Hepatocyte (in vitro differentiated cells): ENCODE results near the gene NR3C2.

Source experiments
- EZH2 ChIP-seq: fragments of 200-600 bp; sonication (generic); IDR thresholded peaks from 2 replicates; pipeline ENCODE4 v1.6.1; 2016; ENCODE audit warnings: antibody characterized with exemption, mild to moderate bottlenecking, borderline replicate concordance
- TF ChIP-seq, protein P1 (sequence below): fragments of 200-600 bp; sonication (generic); IDR thresholded peaks from 2 replicates; pipeline ENCODE4 v1.5.1; 2016; ENCODE audit warnings: antibody characterized with exemption, mild to moderate bottlenecking; ENCODE audit not compliant: poor library complexity

DNA sequence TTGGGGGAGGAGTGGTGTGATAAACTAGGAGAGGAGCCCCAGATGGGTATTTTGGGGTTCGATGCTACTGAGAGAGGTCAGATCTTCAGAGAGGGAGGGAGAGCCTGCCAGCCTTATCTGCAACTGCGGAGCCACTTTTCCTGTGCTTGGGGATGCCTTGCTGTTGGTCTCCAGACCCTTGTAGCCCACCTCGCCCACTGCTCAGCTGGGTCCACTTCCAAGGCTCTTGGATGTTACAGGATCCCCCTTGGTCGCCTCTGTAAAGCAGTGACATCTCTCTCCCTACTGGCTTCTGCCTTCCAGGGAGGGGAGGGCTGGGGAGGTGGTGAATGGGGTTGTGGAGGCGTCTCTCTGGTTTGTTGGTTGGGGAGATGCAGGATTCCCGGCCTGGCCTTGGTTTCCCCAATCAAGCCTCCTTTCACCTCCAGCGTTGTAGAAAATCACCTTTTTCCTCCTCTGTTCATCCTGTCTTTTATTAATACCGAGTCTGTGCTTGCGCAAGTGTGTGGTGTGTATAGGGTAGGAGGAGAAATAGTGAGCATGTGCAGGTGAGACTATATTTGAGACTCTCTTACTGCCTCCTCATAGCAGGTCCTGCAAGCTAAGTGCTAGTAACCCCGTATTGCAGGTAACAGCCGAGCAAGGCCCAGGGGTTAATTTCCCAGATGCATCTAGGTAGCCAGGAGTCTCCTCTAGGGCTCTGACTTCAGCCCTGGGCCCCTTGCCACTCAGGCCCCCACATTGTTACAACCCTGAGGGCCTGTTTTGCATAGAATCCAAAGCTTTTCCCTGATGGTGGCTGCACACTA is 372.9 kb downstream of the NR3C2 start:
- TF ChIP-seq, protein P1, sequence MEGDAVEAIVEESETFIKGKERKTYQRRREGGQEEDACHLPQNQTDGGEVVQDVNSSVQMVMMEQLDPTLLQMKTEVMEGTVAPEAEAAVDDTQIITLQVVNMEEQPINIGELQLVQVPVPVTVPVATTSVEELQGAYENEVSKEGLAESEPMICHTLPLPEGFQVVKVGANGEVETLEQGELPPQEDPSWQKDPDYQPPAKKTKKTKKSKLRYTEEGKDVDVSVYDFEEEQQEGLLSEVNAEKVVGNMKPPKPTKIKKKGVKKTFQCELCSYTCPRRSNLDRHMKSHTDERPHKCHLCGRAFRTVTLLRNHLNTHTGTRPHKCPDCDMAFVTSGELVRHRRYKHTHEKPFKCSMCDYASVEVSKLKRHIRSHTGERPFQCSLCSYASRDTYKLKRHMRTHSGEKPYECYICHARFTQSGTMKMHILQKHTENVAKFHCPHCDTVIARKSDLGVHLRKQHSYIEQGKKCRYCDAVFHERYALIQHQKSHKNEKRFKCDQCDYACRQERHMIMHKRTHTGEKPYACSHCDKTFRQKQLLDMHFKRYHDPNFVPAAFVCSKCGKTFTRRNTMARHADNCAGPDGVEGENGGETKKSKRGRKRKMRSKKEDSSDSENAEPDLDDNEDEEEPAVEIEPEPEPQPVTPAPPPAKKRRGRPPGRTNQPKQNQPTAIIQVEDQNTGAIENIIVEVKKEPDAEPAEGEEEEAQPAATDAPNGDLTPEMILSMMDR = no peak
- TF ChIP-seq EZH2 = no peak
